NCI-H187 (cell line): Measurements from ENCODE around the gene WDR54.
A peak's percentile ranks its signal among the peaks of the same experiment; 100 is the strongest.

ENCODE experiments used
- DNase-seq, 2 experiments: peaks; one replicate each; lab custom pipeline; 2025; lab: John Stamatoyannopoulos, UW

Gene WDR54, protein sequence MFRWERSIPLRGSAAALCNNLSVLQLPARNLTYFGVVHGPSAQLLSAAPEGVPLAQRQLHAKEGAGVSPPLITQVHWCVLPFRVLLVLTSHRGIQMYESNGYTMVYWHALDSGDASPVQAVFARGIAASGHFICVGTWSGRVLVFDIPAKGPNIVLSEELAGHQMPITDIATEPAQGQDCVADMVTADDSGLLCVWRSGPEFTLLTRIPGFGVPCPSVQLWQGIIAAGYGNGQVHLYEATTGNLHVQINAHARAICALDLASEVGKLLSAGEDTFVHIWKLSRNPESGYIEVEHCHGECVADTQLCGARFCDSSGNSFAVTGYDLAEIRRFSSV

DNA sequence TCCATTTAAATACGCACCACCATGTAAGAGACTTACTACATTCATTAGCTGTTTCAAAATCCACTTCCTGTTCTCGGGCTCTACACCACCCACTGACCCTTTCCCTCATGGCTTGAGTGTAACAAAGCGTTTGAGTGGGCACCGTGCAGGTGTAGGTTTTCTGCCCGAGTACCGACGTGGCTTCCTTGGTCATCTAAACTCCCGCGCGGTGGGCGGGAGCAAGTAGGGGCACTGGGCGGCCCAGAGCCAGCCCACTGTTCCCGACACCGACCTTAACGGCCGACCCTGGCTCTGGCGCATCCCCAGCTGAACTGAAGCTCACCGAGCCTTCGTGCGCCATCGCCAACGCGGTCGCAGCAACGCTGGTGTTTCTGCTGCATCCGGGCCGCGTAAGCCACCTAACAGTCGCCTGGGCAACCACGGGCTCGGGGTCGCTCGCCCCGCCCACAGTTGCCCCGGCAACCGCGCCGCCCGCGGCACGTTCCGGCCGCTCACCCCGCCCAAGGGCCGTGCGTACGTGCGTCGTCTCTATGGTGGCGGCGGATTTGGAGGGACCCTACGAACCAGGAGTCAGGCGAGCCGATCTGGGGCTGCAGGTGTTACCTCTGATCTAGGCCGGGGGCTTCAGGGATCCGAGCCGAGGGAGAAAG is at the start of gene WDR54, which contains the start of gene C2orf81:
Gene WDR54 (plus strand): TSS at position 510 of the 650 bp plus-strand sequence. CDS start 424 bp downstream, outside the sequence.
Gene C2orf81 (minus strand): TSS at position 399 of the 650 bp plus-strand sequence. CDS start 59 bp downstream, at position 340.
- DNase-seq: peak; percentile 73 to 79

DNA sequence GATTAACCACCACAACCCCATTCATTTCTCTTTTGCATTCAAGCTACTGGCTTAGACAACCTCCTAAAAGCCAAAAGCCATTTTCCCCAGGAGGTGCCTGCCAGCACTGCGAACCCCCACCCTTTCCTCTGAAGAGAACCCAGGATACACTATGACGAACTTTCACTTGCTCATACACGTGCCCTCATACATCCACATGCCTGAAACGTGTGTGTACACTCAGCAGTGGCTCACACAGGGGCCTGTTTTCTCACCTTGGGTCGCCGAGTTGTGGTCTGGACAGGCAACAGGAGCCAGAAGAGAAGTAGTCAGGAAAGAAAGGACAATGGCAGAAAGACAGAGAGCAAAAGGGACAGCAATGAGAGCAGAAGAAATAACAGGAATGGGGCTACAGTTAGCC is 48.9 kb upstream of the WDR54 start:
- DNase-seq: no peak

GRCh38 chr2:74373221-74373676 is 48.3 kb upstream of the WDR54 start:
- DNase-seq: peak; percentile 74 to 76

DNA sequence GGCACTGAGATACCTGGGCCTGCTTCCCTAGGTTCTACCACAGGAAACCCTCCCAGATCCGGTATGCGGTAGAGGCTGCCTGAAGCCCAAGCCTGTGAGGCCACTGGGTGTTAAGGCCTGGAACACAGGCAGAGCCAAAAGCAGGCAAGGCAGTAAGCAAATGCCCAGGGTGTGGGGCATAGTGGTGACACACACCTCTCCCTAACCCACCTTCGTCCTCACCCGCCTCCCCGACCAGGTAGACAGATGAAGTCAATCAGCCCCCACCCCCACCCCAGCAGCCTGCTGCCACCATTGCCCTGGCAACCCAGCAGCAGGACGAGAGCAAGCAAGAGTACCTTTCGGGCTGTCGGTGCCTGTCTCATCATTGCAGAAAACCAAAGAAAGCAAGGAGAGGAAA is 47.5 kb upstream of the WDR54 start:
- DNase-seq: no peak

DNA sequence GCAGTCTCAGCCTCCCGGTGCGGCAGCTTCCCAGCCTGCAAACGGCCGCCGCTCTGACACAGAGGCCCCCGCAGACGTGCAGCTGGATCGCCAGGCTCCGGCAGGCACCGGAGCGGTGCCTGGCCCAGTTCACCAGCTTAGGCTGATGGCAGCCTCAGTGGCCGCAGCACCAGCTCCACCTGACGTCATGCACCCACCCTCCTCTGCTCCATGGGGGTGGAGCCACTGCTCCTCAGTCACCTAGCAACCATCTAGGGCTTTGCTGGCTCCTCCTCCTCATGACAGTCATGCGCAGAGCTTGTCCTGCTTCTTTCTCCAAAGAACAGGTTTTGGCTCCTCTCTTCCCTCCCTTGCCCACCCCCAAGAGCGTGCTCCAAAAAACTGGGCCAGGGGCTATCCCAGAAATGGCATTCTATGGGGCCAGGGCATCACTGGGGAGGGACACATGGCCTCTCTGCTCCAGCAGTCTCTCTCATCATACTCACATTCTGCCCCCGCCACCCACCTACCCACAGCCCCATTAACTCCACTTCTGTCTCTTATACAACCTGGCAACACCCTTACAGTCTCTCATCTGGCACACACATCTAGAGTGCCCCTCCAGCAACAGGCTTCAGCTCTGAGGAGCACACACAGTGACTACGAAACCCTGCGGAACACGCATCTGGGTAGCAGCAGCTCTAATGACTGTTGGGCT is 46.9 kb upstream of the WDR54 start:
- DNase-seq: peak; percentile 44 to 63

DNA sequence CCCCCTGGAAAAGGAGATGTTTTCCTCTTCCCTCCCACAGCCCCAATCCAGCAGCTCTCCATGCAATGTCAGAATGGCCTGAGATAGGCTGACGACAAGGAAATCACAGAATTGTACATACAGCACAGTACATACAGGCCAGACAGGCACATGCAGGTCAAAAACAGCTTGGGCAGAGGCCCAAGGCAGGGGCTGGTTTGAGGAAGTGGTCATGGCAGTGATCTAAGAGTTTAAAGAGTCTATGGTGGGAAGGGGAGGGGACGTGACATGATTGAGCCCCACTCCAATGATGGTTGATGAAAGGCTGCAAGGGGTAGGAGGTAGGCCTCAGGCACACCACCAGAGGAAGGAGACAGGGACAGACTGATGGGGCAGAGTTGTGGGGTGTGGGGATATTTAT is 45.7 kb upstream of the WDR54 start:
- no peak for DNase-seq

- no peak for DNase-seq
These were observed 43.5 kb upstream of the WDR54 start for GRCh38 chr2:74378007-74378406.

DNA sequence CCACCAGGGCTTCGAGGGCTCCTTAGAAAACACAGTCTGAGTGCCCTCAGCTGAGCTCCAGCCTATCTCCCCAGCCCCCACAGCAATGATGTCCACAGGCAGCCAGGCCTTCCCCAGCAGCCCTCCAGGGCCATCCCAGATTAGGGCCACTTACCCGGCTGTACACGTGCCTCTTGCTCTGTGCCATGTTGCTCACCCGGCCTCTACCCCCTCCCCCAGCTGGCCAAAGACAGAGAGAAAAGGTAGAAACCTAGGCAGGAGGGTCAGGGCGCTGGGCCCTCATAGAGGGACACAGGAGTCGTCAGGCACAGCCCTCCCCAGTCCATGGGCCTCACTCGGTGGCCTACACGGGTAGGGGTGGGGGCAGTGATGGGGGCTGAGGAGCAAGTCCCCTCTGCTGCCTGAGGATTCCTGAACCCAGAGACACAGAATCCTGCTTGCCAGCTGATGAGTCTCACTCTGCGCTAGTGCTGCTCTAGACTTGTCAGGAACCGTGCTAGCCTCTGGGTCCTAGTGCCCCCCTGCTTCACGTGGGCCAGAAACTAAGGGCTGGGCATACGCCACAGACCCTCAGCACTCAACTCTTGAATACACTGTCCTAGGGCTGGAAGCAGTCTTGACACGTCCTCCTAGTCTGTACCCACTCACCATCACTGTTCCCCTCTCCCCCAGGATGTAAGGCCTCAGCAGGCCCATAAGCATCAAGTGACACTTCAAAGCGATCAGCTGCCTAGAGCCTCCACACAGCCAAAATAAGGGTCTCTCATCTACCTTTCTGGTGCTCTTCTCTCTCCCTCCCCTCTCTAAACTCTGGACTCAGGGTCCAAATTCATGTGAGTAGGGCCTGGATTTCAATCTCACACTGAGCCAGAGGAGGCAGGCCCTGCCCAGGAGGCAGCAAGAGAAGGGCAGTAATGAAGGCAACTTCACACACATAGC is 41.4 kb upstream of the WDR54 start, which contains the start of gene DCTN1:
Gene DCTN1 (minus strand): TSS at position 461 of the 939 bp plus-strand sequence. CDS start 274 bp downstream, at position 187.
- no peak for DNase-seq

DNA sequence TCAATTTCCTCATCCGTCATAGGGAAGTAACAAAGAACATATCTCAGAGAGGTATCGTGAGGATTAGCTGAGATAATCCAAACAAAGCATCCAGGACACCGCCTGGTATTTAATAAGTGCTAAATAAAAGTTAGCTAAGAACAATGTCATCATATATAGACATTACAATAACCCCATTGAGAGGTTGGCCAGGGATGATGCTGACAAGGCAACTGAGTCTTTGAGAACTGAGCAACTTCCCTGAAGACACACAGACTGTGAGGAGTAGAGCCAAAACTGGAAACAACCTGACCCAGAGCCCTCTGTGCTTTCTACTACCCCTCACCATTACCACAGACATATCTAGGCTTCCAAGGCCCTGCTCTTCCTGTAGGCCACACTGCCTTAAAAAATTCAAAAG is 39.8 kb upstream of the WDR54 start:
- DNase-seq: no peak

DNA sequence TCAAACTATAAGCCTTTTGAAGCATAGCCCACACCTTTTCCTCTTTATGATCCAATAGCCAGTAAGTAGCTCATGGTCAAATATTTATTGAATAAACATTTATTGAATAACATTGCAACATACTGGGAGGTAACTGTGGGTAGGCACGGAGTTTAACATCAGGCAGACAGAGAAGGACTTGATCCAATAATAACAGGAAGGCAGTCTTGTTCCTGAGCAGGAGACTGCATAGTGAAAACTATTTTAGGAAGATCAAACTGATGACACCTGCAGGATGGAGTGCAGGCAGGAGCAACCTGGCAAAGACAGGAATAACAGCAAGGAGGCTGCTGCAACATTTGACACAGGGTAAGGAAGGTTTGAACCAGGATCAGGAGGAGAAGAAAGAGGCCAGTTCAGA is 38.3 kb upstream of the WDR54 start:
- DNase-seq: no peak

- no peak for DNase-seq
These were observed 37.5 kb upstream of the WDR54 start for GRCh38 chr2:74384051-74384450.

DNA sequence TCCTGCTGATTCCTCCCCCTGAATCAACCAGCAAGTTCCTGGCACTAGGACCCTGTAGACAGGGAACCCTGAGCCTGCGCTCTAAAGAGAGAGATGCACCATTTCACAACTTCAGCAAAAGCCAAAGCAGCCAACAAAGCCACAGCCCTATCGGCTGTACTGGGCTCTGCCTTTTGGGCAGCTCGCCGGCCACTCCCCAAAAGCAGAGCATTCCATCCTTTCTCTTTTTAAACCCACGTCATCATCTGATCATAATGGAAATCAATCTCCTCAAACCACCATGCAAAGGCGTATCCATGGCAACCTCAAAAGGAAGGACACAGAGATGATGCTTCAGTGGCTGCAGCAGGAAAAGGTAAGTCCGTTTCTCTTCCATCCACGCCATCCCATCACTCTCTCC is 36.1 kb upstream of the WDR54 start:
- no peak for DNase-seq

GRCh38 chr2:74387346-74387745 is 34.2 kb upstream of the WDR54 start:
- DNase-seq: no peak

GRCh38 chr2:74390606-74391005 is 30.9 kb upstream of the WDR54 start:
- no peak for DNase-seq

GRCh38 chr2:74391209-74391579 is 30.3 kb upstream of the WDR54 start:
- DNase-seq: no peak

DNA sequence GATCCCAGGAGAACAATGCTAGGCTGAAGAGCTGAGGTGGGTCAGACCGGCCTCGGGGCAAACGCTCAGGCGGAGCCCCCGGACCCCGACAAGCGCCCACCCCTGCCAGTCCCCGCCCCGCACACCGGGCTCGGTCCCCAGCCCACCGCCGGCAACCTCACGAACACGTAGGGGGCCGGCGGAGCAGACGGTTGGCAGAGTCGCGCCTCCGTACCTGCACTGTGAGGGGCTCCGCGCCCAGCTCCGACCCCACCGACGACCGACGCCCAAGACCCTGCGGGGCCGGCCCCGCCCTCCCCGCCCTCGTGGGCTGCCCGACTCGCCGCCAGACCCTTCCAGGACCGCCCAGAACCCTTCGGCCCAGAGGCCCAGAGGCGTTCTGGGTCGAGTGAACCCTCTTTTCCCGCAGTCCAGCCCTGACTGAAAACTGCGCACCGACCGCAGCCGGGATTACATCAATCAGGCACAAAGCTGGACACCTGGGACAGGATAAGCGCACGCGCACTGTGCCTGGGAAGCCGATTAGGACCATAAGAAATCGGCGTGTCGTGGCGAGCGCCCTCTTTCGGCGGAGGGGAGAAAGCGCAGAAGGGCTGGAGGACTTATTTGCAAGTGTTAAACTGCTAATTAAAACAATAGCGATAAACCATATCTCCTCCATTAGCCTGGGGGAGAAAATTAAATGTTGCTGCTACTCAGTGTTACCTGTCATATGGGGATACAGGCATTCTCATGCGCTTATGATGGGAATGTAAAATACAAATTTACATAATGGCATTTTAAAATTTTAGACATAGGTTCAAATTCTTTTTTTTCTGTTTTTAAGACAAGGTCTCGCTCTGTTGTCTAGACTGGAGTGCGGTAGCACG is 29.7 kb upstream of the WDR54 start:
- DNase-seq: peak; percentile 33 to 47

- no peak for DNase-seq
These were observed 29.1 kb upstream of the WDR54 start for GRCh38 chr2:74392449-74392743.

DNA sequence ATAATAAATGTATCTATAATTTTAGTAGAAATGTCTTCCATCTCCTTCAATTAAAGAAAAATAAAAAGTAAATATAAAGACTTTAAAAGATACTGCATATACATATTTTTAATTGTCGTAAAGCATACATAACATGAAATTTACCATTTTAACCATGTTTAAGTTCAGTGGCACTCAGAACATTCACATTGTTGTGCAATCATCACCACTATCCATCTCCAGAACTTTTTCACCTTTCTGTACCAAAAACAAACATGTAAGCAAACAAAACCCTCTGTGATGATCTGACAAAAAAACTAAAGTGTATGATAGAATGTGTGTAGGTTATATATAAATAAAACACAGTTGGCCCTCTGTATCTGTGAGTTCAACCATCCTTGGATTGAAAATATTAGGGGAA is 28.0 kb upstream of the WDR54 start:
- DNase-seq: no peak

- DNase-seq: no peak
These were observed 25.4 kb upstream of the WDR54 start for GRCh38 chr2:74396149-74396548.

DNA sequence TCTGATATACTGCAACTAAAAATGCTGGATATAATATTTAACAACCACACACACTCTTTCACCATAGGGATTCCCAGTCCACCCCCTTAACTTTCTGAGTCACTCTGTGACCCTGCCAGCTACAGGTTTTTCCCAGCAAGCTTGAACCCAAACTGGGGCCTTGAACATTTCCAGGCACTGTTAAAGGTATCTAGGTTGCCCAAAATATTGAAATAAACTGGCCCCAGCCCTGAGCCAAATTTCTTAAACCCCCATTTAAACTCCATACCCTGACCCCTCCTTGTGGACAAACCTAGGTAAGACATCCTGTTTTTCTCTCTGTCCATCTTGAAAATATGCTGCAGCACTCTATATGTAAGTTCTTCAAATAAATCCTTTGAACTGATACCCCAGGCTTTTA is 21.7 kb upstream of the WDR54 start:
- no peak for DNase-seq

- no peak for DNase-seq
These were observed 19.6 kb upstream of the WDR54 start for GRCh38 chr2:74401891-74402290.
